Right lobe of liver (tissue), 6 donors: ENCODE data around the gene TCF4. TPM values are rescaled to one million over a fixed set of nuclear protein-coding genes. Genes with fewer than 3 reads are reported as not detected.

Source experiments
- ATAC-seq, 4 donors: fragments of 200-7000 bp; cut with Tn5 transposase; one replicate each; pipeline ENCODE4 v1.9.1; 2020; ENCODE audit warnings: mild to moderate bottlenecking in 4 of 4, moderate library complexity in 4 of 4
- DNase-seq, 3 donors: peaks; one replicate each; pipeline ENCODE4 v3.0.0-alpha.2; 2020
- H3K27ac ChIP-seq, 3 donors: fragments of 200-600 bp; one replicate each; pipeline ENCODE4 v1.8.0; 2022
- H3K27me3 ChIP-seq, 2 donors: fragments of 200-600 bp; one replicate each; pipeline ENCODE4 v1.8.0; 2022
- H3K36me3 ChIP-seq, 4 donors: fragments of 200-600 bp; sonication (generic) in 1 of 4; one replicate each; pipeline versions ENCODE4 v1.5.1 to v1.8.0; 2017 to 2022; ENCODE audit warnings: control low read depth in 1 of 4
- H3K4me1 ChIP-seq, 4 donors: fragments of 200-600 bp; sonication (generic) in 1 of 4; one replicate each; pipeline versions ENCODE4 v1.5.1 to v1.8.0; 2017 to 2022; ENCODE audit warnings: control low read depth in 1 of 4
- H3K4me3 ChIP-seq, 3 donors: fragments of 200-600 bp; one replicate each; pipeline ENCODE4 v1.8.0; 2022
- H3K9me3 ChIP-seq, 4 donors: fragments of 200-600 bp; sonication (generic) in 1 of 4; one replicate each; pipeline versions ENCODE4 v1.5.1 to v1.8.0; 2017 to 2022; ENCODE audit warnings: control low read depth in 1 of 4
- CTCF ChIP-seq, 4 donors: fragments of 200-600 bp in 3 of 4; fragments of 450-650 bp in 1 of 4; IDR thresholded peaks; one replicate each; pipeline versions ENCODE4 v1.5.1 to v1.8.0; 2016 to 2022; ENCODE audit warnings: antibody characterized with exemption in 4 of 4, mild to moderate bottlenecking in 2 of 4
- POLR2A ChIP-seq: fragments of 450-650 bp; IDR thresholded peaks from one replicate; pipeline ENCODE4 v1.6.1; 2017; ENCODE audit warnings: antibody characterized with exemption, mild to moderate bottlenecking
- WGBS: methylation state at CpG from one replicate; pipeline ENCODE4 v1.1.6; 2018; ENCODE audit warnings: low coverage, low lambda C conversion rate; ENCODE audit not compliant: insufficient coverage; ENCODE audit errors: missing lambda C conversion rate; 5-methylcytosine and 5-hydroxymethylcytosine counted together
- intact Hi-C, 2 donors: fragments of 100-400 bp; cut with DNase I; formaldehyde crosslinking; loops; one replicate each; pipeline versions ENCODE4 v1.11.2 to v1.14.1; 2022
- total RNA-seq, 6 experiments: library from RNA; depleted of rRNA in 2 of 6; stranded (reverse); fragments of >200 nt in 2 of 6; fragmentation: NEBNext Ultra II Directional in 3 of 6; extraction: Animal tissue kit (Norgen Biotek cat#: 25700) in 3 of 6; gene quantifications; one replicate each; pipeline versions ENCODE4 v1.1.0 to v1.2.4, GENCODE V29; 2016 to 2023
- donor health status: DM: no; HTN: yes; CAD: no.
- donor health status: DM: no; HTN: no; CAD: no.
- donor health status: DM: no; HTN: no; CAD: no.
- donor health status: DM: no; HTN: yes; CAD: no.
- donor health status: DM: no; HTN: yes; CAD: no.

Gene TCF4
- total RNA-seq, 6 experiments from 2014 or later = 8.1 to 19.5 (median 10.4) TPM

GRCh38 chr18:55309249-55309648, 278.7 kb downstream of the TCF4 start:
- no peak for TF ChIP-seq POLR2A
- no peak for TF ChIP-seq CTCF (IDR thresholded peaks at IDR 0.05)
- intact Hi-C loops = no loop called here
- no peak overlapping the region for H3K4me3 ChIP-seq
- DNase-seq = no peak
- H3K4me1 ChIP-seq = no peaks in the 10 kb centered on the region
- H3K27me3 ChIP-seq = no peaks in the 10 kb centered on the region
- no peak overlapping the region for H3K27ac ChIP-seq
- ATAC-seq = no peak
- H3K36me3 ChIP-seq = no peaks in the 10 kb centered on the region
- 77% methylated on average over 4 of the region's 4 CpGs for WGBS
- H3K9me3 ChIP-seq = no peaks in the 10 kb centered on the region

- ATAC-seq (no peak), DNase-seq (no peak)
- intact Hi-C loops = no loop called here
- H3K27ac ChIP-seq = no peak overlapping the region
- no peaks in the 10 kb centered on the region for H3K36me3 ChIP-seq
- H3K9me3 ChIP-seq = no peaks in the 10 kb centered on the region
- 58% methylated on average over 2 of the region's 3 CpGs for WGBS
- TF ChIP-seq POLR2A (no peak), CTCF (IDR thresholded peaks at IDR 0.05) (no peak)
- no peak overlapping the region for H3K4me3 ChIP-seq
- H3K4me1 ChIP-seq = no peaks in the 10 kb centered on the region
- no peaks in the 10 kb centered on the region for H3K27me3 ChIP-seq
These were observed 280.5 kb downstream of the TCF4 start for GRCh38 chr18:55307505-55307904.

- Histone ChIP-seq H3K9me3 (no peaks in the 10 kb centered on the region), H3K27me3 (no peaks in the 10 kb centered on the region), H3K4me1 (no peaks in the 10 kb centered on the region), H3K27ac (no peak overlapping the region), H3K36me3 (no peaks in the 10 kb centered on the region), H3K4me3 (no peak overlapping the region)
- DNase-seq = no peak
- 34% methylated on average over 2 of the region's 2 CpGs for WGBS
- intact Hi-C loops = no loop called here
- no peak for ATAC-seq
- no peak for TF ChIP-seq POLR2A
- TF ChIP-seq CTCF (IDR thresholded peaks at IDR 0.05) = no peak
These were observed 281.5 kb downstream of the TCF4 start for GRCh38 chr18:55306359-55307024.

- no peak for ATAC-seq
- TF ChIP-seq CTCF (IDR thresholded peaks at IDR 0.05) (no peak), POLR2A (no peak)
- no peak overlapping the region for H3K4me3 ChIP-seq
- no peaks in the 10 kb centered on the region for H3K4me1 ChIP-seq
- DNase-seq = no peak
- 54% methylated on average over 11 of the region's 11 CpGs for WGBS
- no peaks in the 10 kb centered on the region for H3K36me3 ChIP-seq
- H3K27ac ChIP-seq = no peak overlapping the region
- H3K9me3 ChIP-seq = no peaks in the 10 kb centered on the region
- H3K27me3 ChIP-seq = no peaks in the 10 kb centered on the region
- intact Hi-C loops = no loop called here
These were observed 285.7 kb downstream of the TCF4 start for GRCh38 chr18:55302167-55302833.
